Stimulated activated CD8-positive, alpha-beta memory T cell treated with anti-CD3 and anti-CD28 coated beads, Interleukin-15, amount 100 ng/mL, for 48 hours (primary cell): Measurements from ENCODE around the gene PCNX2.

ENCODE experiments used
- DNase-seq, 2 donors: peaks; one replicate each; pipeline ENCODE4 v3.0.0-alpha.2; 2020; ENCODE audit warnings: low read depth in 2 of 2

PCNX2 gene

GRCh38 chr1:233256789-233257188, 38.7 kb downstream of the PCNX2 start:
- DNase-seq, result no peak

GRCh38 chr1:233256191-233256590, 39.3 kb downstream of the PCNX2 start:
- DNase-seq, result no peak

GRCh38 chr1:233255145-233255544, 40.4 kb downstream of the PCNX2 start:
- no peak for DNase-seq

- no peak for DNase-seq
These were observed 41.6 kb downstream of the PCNX2 start for GRCh38 chr1:233253832-233254331.

GRCh38 chr1:233253231-233253831, 42.2 kb downstream of the PCNX2 start:
- no peak for DNase-seq

GRCh38 chr1:233252441-233252840, 43.1 kb downstream of the PCNX2 start:
- no peak for DNase-seq

GRCh38 chr1:233251201-233251720, 44.3 kb downstream of the PCNX2 start:
- no peak for DNase-seq

GRCh38 chr1:233248014-233248413, 47.5 kb downstream of the PCNX2 start:
- no peak for DNase-seq

GRCh38 chr1:233246965-233247364, 48.6 kb downstream of the PCNX2 start:
- no peak for DNase-seq

- DNase-seq, result no peak
These were observed 50.2 kb downstream of the PCNX2 start for GRCh38 chr1:233245191-233245765.

GRCh38 chr1:233244183-233244582, 51.3 kb downstream of the PCNX2 start:
- no peak for DNase-seq

- no peak for DNase-seq
These were observed 52.6 kb downstream of the PCNX2 start for GRCh38 chr1:233242827-233243483.

- no peak for DNase-seq
These were observed 53.8 kb downstream of the PCNX2 start for GRCh38 chr1:233241759-233242158.

- no peak for DNase-seq
These were observed 54.5 kb downstream of the PCNX2 start for GRCh38 chr1:233240829-233241682.

GRCh38 chr1:233240371-233240770, 55.2 kb downstream of the PCNX2 start:
- no peak for DNase-seq

- DNase-seq, result no peak
These were observed 56.6 kb downstream of the PCNX2 start for GRCh38 chr1:233238884-233239431.

- no peak for DNase-seq
These were observed 57.9 kb downstream of the PCNX2 start for GRCh38 chr1:233237647-233238046.

- no peak for DNase-seq
These were observed 62.0 kb downstream of the PCNX2 start for GRCh38 chr1:233233508-233234040.

- DNase-seq, result no peak
These were observed 65.5 kb downstream of the PCNX2 start for GRCh38 chr1:233230011-233230410.

- no peak for DNase-seq
These were observed 66.2 kb downstream of the PCNX2 start for GRCh38 chr1:233229288-233229687.

- DNase-seq, result no peak
These were observed 67.5 kb downstream of the PCNX2 start for GRCh38 chr1:233227930-233228465.
